Measurements from ENCODE around the gene STRN4.
A peak's percentile ranks its signal among the peaks of the same experiment; 100 is the strongest.
"Not testable (repeated sequence)": the region's sequence is repeated elsewhere in the genome, so short reads cannot be mapped to it uniquely, and the experiment has no call there.

The STRN4 gene

GRCh38 chr19:46714444-46715106, 31.7 kb downstream of the STRN4 start:
- peak in 1 of 2 donors; percentile 18 for DNase-seq (ENCODE audit: low read depth in 1 of 2, low spot score in 1 of 2)

- peak; percentile 22 to 49 for DNase-seq (ENCODE audit: low read depth in 1 of 2, low spot score in 1 of 2)
Measured at GRCh38 chr19:46713781-46714443, 32.3 kb downstream of the STRN4 start.

DNA sequence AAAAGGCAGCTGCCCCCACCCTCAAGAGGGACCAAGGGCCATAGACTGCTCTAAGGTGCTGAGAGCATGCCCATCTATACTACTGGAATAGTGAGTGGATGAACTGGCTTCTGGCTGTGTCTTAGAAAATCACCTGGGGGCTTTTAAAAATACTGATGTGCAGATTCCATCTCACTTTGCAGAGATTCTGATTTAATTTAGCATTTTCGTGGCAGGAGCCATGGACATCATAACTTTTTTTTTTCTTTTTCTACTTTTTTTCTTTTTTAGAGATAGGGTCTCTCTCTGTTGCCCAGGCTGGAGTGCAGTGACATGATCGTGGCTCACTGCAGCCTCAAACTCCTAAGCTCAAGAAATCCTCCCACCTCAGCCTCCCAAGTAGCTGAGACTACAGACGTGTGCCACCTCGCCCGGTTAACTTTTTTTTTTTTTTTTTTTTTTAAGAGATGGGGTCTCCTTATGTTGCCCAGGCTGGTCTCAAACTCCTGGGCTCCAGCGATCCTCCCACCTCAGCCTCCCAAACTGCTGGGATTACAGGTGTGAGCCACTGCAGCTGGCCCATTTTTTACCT, 33.4 kb downstream of the STRN4 start:
- not testable (repeated sequence) for DNase-seq (ENCODE audit: low read depth in 1 of 2, low spot score in 1 of 2)

DNA sequence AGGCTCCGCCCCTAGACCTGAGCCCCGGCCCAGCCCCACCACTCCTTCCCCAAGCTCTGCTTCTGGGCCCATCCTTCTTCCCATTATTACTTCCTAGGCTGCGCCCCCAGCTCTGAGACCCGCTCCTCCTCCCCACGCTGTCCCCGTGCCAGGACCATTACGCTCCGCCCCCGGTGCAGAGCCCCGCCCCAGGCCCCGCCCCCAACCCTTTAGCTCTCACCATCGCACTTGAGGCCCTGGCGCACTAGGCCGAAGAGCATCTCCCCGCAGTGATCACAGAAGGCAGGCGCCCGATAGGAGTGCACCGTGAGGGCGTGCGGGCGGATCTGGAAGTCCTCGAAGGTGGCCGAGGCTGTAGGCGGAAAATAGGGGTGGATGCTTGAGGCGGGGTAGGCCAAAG, 35.6 kb downstream of the STRN4 start:
- DNase-seq (ENCODE audit: low read depth in 1 of 2, low spot score in 1 of 2): no peak

DNA sequence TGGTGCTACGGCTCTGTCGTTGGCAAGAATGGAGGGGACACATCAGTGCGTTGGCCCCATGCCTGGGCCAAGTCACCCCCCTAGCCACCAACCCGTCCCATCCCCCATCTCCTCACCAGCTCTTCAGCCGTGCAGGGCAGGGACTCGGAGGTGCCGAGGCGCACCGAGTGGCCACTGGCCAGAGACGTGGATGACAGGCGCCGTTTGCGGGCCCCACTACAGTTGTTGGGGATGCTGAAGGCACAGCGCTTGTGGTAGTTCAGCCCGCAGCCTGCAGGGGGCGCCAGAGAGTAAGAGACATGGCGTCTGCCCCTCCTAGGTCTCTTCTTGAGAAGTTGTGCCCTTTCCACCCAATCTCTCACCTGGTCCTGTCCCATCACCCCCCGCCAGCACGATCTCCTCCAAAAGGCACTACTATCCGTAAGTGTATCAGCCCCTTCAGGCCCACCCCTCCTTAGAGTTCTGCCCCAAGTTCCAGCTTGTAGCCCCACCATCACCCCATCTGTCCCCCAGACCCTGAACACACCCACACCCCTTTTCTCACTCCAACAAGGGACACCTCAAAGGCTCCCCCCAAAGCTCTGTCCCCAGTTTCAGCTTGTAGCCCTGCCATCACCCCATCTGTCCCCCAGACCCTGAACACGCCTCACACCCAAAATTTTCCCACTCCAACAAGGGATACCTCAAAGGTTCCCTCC, 41.7 kb downstream of the STRN4 start:
- peak; percentile 81 to 91 for DNase-seq (ENCODE audit: low read depth in 1 of 2, low spot score in 1 of 2)

DNA sequence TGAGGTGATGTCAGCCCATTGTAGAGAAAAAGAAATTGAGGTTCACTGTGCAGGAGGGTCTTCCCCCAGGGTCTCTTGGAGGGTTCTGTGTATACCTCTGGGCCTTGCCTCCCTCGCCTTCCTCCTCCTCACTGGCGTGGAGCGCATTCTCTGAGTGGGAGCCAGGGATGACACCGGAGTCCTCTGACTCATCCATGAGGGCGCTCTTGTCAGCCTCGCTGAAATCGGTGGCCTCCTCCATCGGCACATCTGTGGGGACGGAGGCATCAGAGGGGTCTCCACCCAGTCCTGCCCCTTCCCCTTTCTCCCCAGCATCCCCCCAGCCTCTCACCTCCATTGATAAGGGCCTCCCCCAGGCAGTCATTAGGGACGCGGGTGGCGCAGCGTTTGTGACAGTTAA, 45.5 kb downstream of the STRN4 start:
- DNase-seq (ENCODE audit: low read depth in 1 of 2, low spot score in 1 of 2): no peak

- DNase-seq (ENCODE audit: low read depth in 1 of 2, low spot score in 1 of 2): no peak
Measured at GRCh38 chr19:46698395-46699321, 47.6 kb downstream of the STRN4 start.

DNA sequence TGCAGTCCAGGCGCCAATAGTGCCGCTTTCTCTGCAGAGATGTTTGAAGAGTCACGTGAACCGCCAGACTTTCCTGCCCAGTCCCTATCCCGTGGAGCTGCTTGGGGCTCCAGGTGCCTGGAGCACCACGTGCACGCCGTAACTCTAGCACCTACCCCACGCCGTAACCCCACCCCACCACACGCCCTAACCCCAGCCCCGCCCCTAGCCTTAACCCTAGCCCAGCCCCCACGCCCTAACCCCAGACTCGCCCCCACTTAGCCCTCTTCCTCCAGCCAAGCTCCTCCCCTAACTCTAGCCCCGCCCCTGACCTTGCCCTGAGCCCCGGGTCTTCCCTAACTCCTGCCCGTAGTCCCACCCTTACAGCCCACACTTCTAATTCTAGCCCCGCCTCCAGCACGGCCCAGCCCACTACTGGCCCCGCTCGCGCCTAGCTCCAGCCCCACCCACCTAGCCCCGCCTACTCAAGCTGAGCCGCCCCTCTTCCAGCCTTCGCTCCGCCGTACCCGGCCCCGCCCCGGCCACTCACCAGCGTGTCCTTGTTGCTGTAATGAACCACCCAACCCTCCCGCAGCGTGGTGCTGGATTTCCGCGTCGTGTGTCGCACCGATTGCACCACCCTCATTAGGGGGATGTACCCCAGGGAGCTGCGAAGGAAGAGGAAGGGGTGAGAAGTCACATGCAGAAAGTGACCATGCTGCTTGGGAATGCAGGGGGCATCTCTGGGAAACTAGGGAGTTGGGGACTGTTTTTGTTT, 48.9 kb downstream of the STRN4 start:
- no peak for DNase-seq (ENCODE audit: low read depth in 1 of 2, low spot score in 1 of 2)

- DNase-seq (ENCODE audit: low read depth in 1 of 2, low spot score in 1 of 2): no peak
Measured at GRCh38 chr19:46696866-46697203, 49.4 kb downstream of the STRN4 start.

GRCh38 chr19:46696052-46696451, 50.2 kb downstream of the STRN4 start:
- DNase-seq (ENCODE audit: low read depth in 1 of 2, low spot score in 1 of 2): no peak

- no peak for DNase-seq (ENCODE audit: low read depth in 1 of 2, low spot score in 1 of 2)
Measured at GRCh38 chr19:46693760-46694159, 52.5 kb downstream of the STRN4 start.

GRCh38 chr19:46692918-46693722, 53.1 kb downstream of the STRN4 start:
- no peak for DNase-seq (ENCODE audit: low read depth in 1 of 2, low spot score in 1 of 2)

DNA sequence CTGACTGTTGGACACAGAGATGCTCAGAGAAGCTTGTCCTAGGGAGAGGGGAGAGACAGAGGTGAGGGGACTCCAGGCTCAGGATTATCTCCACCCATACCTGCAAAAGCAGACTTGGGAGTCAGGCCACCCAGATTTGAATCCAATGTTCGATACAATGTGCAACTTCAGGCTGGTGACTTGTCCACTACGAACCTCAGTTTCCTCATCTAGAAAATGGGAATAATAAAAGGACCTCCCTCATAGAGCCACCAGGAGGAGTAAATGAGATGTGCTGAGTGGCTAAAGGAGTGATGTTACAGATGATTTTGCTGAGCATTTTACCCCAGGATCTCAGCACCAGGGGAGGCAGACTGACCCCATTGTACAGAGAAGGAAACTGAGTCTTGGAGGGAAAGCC, 54.3 kb downstream of the STRN4 start:
- DNase-seq (ENCODE audit: low read depth in 1 of 2, low spot score in 1 of 2): no peak

- no peak for DNase-seq (ENCODE audit: low read depth in 1 of 2, low spot score in 1 of 2)
Measured at GRCh38 chr19:46691104-46691503, 55.1 kb downstream of the STRN4 start.

DNA sequence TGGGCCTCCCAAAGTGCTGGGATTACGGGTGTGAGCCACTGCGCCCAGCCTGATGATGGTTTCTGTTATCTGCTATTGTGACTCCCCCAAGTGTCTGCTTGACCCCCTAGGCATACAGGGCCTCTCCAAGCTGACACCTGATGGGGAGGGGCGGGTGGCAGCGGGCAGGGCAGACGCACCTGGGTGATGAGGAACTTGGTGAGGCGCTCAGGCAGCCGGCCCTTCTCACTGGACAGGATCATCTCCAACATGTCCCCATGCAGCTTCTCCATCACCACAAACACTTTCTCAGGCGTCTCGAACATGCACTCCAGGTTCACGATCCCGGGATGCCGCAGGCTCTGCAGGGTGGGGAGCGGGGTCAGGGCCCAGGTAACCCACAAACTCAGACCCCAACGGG, 56.9 kb downstream of the STRN4 start:
- no peak for DNase-seq (ENCODE audit: low read depth in 1 of 2, low spot score in 1 of 2)

DNA sequence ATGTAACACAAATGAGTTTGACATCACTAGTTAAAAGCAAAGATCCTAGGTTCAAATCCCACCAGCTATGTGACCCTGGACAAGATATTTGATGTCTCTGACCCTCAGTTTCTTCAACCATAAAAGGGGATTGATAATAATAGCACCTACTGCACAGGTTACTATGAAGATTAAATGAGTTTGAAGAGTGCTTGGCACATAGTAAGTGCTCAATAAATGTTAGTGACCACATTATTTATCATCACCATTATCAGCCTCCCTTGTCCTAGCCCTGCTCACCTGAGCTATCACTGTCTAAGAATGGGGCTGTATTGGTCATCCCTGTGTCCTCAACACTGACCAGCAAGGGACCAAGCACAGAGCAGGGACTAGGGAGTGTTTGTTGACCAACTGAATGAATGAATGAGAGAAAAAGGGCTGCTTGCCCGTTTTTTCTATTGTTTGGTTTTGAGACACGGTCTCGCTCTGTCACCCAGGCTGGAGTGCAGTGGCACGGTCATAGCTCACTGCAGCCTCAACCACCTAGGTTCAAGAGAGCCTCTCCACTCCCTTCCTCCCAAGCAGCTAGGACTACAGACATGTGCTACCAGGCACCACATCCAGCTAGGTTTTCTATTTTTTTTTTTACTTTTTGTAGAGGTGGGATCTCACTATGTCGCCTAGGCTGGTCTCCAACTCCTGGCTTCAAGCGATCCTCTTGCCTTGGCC, 58.7 kb downstream of the STRN4 start:
- no peak for DNase-seq (ENCODE audit: low read depth in 1 of 2, low spot score in 1 of 2)

DNA sequence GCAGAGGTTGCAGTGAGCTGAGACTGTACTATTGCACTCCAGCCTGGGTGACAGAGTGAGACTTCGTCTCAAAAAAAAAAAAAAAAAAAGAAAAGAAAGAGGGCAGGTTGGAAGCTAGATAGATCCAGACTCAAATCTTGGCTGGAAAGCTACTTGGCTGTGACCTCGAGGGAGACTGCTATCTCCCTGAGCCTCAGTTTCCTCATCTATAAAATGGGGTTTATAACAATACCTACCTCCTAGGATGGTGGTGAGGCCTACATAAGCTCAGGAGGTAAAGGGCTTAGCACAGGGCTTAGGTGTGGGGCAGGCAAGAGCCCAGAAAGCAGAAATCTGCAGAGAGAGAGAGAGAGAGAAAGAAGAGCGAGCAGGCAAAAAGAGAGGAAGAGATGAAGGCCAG, 61.1 kb downstream of the STRN4 start:
- no peak for DNase-seq (ENCODE audit: low read depth in 1 of 2, low spot score in 1 of 2)

DNA sequence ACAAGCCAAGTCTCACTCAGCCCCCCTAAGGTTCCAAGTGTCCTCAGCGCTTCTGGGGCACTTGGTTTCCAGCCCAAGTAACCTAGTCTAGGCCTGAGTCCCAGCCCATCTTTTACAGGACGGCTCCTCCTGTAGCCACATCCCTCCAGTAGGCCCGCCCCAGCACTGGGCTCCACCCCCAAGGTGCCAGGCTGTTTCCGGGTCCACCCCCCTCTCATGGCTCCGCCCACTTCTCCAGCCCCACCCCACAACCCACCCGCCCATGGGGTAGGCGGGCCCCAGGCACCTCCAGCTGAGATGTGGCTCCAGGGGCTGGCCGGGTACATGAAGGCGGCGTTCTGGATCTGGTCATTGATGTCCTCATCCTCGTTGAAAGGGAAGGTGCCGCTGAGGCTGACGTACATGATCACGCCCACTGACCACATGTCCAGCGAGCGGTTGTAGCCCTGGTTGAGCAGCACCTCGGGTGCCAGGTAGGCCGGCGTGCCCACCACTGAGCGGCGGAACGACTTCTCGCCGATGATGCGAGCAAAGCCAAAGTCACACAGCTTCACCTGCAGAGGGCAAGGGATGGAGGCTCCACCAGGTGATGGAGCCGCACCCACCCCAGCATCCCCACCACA, 68.0 kb downstream of the STRN4 start:
- peak; percentile 32 to 33 for DNase-seq (ENCODE audit: low read depth in 1 of 2, low spot score in 1 of 2)
